HEK293 (cell line): ENCODE data around the gene ANGEL2.
A peak's percentile ranks its signal among the peaks of the same experiment; 100 is the strongest.

Experiments
- CTCF ChIA-PET: fragments of 350-600 bp; formaldehyde crosslinking; extraction: SDS; loops from one replicate; lab custom pipeline; 2021; ENCODE audit warnings: antibody characterized with exemption; lab: Yijun Ruan, JAX
- POLR2A ChIA-PET: fragments of 300-600 bp; formaldehyde crosslinking; extraction: SDS; loops from one replicate; lab custom pipeline; 2020; ENCODE audit warnings: antibody characterized with exemption, inconsistent platforms; lab: Yijun Ruan, JAX
- H3K27ac ChIP-seq: fragments of 200-500 bp; sonication (Bioruptor generic); 2 replicates; pipeline ENCODE4 v1.5.1; 2014; ENCODE audit warnings: low read depth, low read length, control low read depth, inconsistent platforms; ENCODE audit errors: extremely low read depth
- H3K36me3 ChIP-seq, 2 experiments: fragments of 200-500 bp in 1 of 2; sonication (Bioruptor generic) in 1 of 2; 1 replicate in 1 of 2; 2 replicates in 1 of 2; pipeline ENCODE4 v1.5.1; 2014 to 2017; ENCODE audit warnings: inconsistent platforms in 2 of 2, low read length in 2 of 2; ENCODE audit not compliant: control insufficient read depth in 2 of 2, insufficient read depth in 1 of 2
- H3K4me1 ChIP-seq: fragments of 200-500 bp; sonication (Bioruptor generic); 2 replicates; pipeline ENCODE4 v1.5.1; 2014; ENCODE audit warnings: mild to moderate bottlenecking, low read length, inconsistent platforms; ENCODE audit not compliant: control insufficient read depth, insufficient read depth
- H3K4me3 ChIP-seq: 2 replicates; pipeline ENCODE4 v1.5.1; 2011; ENCODE audit warnings: low read depth, mild to moderate bottlenecking, control low read depth, low read length, moderate library complexity
- H3K9me3 ChIP-seq: fragments of 200-500 bp; sonication (Bioruptor generic); 2 replicates; pipeline ENCODE4 v1.5.1; 2014; ENCODE audit warnings: low read depth, low read length, inconsistent platforms; ENCODE audit not compliant: control insufficient read depth, insufficient read depth
- KLF8 ChIP-seq: fragments of 450-650 bp; formaldehyde crosslinking; IDR thresholded peaks from 2 replicates; pipeline ENCODE4 v1.5.1; 2016; ENCODE audit warnings: missing biosample characterization, missing genetic modification characterization
- ZFP69B ChIP-seq: fragments of 450-650 bp; formaldehyde crosslinking; IDR thresholded peaks from 2 replicates; pipeline ENCODE4 v1.5.1; 2016; ENCODE audit warnings: missing biosample characterization, missing genetic modification characterization
- ZNF266 ChIP-seq: fragments of 450-650 bp; formaldehyde crosslinking; IDR thresholded peaks from 2 replicates; pipeline ENCODE4 v1.5.1; 2016; ENCODE audit warnings: missing biosample characterization, missing genetic modification characterization, low read depth
- ZNF324 ChIP-seq: fragments of 450-650 bp; formaldehyde crosslinking; IDR thresholded peaks from 2 replicates; pipeline ENCODE4 v1.5.1; 2016; ENCODE audit warnings: missing biosample characterization, missing genetic modification characterization
- ZNF341 ChIP-seq: fragments of 450-650 bp; formaldehyde crosslinking; IDR thresholded peaks from 2 replicates; pipeline ENCODE4; 2016; ENCODE audit warnings: low read depth, missing biosample characterization, missing genetic modification characterization
- ZNF366 ChIP-seq: fragments of 450-650 bp; formaldehyde crosslinking; conservative IDR thresholded peaks from 2 replicates; pipeline ENCODE4 v1.5.1; 2016; ENCODE audit warnings: missing biosample characterization, missing genetic modification characterization
- ZNF571 ChIP-seq: fragments of 450-650 bp; formaldehyde crosslinking; IDR thresholded peaks from 2 replicates; pipeline ENCODE4 v1.5.0; 2017; ENCODE audit warnings: missing biosample characterization, missing genetic modification characterization
- ZNF610 ChIP-seq: fragments of 450-650 bp; formaldehyde crosslinking; IDR thresholded peaks from 2 replicates; pipeline ENCODE4 v1.5.1; 2016; ENCODE audit warnings: missing biosample characterization, missing genetic modification characterization, borderline replicate concordance
- ZNF664 ChIP-seq: fragments of 450-650 bp; formaldehyde crosslinking; IDR thresholded peaks from 2 replicates; pipeline ENCODE4 v1.5.1; 2016; ENCODE audit warnings: missing biosample characterization, missing genetic modification characterization
- ZNF843 ChIP-seq: fragments of 450-650 bp; formaldehyde crosslinking; IDR thresholded peaks from 2 replicates; pipeline ENCODE4 v1.5.1; 2016; ENCODE audit warnings: missing biosample characterization, missing genetic modification characterization
- TF ChIP-seq, protein P1 (sequence below): fragments of 450-650 bp; formaldehyde crosslinking; IDR thresholded peaks from 2 replicates; pipeline ENCODE4 v1.5.1; 2016; ENCODE audit warnings: missing biosample characterization, missing genetic modification characterization
- TF ChIP-seq, protein P2 (sequence below): fragments of 450-650 bp; formaldehyde crosslinking; IDR thresholded peaks from 2 replicates; pipeline ENCODE4 v1.5.1; 2017; ENCODE audit warnings: missing biosample characterization, missing genetic modification characterization
- TF ChIP-seq, protein P3 (sequence below): fragments of 450-650 bp; formaldehyde crosslinking; conservative IDR thresholded peaks from 2 replicates; pipeline ENCODE4 v1.5.1; 2016; ENCODE audit warnings: low read depth, missing biosample characterization, missing genetic modification characterization
- TF ChIP-seq, protein P4 (sequence below): fragments of 450-650 bp; formaldehyde crosslinking; IDR thresholded peaks from 2 replicates; pipeline ENCODE4 v1.5.1; 2016; ENCODE audit warnings: missing biosample characterization, missing genetic modification characterization, low read depth
- TF ChIP-seq, protein P5 (sequence below): fragments of 450-650 bp; formaldehyde crosslinking; IDR thresholded peaks from 2 replicates; pipeline ENCODE4 v1.5.1; 2016; ENCODE audit warnings: missing biosample characterization, missing genetic modification characterization
- TF ChIP-seq, protein P6 (sequence below): fragments of 450-650 bp; IDR thresholded peaks from 2 replicates; pipeline ENCODE4 v1.5.1; 2018; ENCODE audit warnings: missing biosample characterization, missing genetic modification characterization
- TF ChIP-seq, protein P7 (sequence below): fragments of 450-650 bp; formaldehyde crosslinking; IDR thresholded peaks from 2 replicates; pipeline ENCODE4 v1.5.1; 2016; ENCODE audit warnings: missing biosample characterization, missing genetic modification characterization

The ANGEL2 gene

DNA sequence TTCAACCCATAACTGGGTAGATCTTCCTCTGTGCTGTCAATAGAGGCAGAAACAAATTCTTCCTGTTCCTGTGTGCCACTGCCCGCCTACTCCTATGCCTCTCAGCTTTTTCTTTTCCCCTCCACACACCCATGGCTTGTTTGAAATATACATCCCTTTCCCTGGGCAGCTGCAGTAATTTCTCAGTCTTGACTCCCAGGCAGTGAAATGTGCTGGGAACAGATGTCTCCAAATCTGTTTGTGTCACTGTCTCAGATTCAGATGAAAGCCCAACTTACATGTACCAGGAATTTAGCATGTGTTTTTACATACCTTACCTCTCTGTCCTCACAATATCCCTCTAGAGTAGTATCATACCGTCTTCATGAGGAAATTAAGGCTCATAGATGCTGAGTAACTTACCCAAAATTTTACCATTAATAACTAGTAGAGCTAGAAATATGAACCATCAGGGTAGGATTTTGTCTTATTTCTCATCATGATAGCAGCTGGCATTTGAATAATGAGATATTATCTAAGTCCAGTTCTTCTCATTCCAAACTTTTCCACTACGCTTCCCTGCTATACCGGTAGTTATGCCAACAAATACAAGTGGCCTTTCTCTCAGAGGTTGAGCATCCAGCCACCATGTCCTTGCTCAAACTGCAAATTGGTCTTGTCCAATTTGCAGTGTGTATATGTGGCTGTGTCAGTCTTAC lies 70.1 kb downstream of the ANGEL2 start:
- TF ChIP-seq, protein P1, sequence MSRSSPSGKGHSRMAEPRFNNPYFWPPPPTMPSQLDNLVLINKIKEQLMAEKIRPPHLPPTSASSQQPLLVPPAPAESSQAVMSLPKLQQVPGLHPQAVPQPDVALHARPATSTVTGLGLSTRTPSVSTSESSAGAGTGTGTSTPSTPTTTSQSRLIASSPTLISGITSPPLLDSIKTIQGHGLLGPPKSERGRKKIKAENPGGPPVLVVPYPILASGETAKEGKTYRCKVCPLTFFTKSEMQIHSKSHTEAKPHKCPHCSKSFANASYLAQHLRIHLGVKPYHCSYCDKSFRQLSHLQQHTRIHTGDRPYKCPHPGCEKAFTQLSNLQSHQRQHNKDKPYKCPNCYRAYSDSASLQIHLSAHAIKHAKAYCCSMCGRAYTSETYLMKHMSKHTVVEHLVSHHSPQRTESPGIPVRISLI: no peak
- no peak for TF ChIP-seq ZNF341 (tag by site-specific recombination)
- no peak for TF ChIP-seq ZNF843 (tag by site-specific recombination)
- no peak for TF ChIP-seq ZNF366 (tag by site-specific recombination)
- no peak for TF ChIP-seq ZNF266
- TF ChIP-seq, protein P2, sequence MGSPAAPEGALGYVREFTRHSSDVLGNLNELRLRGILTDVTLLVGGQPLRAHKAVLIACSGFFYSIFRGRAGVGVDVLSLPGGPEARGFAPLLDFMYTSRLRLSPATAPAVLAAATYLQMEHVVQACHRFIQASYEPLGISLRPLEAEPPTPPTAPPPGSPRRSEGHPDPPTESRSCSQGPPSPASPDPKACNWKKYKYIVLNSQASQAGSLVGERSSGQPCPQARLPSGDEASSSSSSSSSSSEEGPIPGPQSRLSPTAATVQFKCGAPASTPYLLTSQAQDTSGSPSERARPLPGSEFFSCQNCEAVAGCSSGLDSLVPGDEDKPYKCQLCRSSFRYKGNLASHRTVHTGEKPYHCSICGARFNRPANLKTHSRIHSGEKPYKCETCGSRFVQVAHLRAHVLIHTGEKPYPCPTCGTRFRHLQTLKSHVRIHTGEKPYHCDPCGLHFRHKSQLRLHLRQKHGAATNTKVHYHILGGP (tag by site-specific recombination): no peak
- TF ChIP-seq, protein P3, sequence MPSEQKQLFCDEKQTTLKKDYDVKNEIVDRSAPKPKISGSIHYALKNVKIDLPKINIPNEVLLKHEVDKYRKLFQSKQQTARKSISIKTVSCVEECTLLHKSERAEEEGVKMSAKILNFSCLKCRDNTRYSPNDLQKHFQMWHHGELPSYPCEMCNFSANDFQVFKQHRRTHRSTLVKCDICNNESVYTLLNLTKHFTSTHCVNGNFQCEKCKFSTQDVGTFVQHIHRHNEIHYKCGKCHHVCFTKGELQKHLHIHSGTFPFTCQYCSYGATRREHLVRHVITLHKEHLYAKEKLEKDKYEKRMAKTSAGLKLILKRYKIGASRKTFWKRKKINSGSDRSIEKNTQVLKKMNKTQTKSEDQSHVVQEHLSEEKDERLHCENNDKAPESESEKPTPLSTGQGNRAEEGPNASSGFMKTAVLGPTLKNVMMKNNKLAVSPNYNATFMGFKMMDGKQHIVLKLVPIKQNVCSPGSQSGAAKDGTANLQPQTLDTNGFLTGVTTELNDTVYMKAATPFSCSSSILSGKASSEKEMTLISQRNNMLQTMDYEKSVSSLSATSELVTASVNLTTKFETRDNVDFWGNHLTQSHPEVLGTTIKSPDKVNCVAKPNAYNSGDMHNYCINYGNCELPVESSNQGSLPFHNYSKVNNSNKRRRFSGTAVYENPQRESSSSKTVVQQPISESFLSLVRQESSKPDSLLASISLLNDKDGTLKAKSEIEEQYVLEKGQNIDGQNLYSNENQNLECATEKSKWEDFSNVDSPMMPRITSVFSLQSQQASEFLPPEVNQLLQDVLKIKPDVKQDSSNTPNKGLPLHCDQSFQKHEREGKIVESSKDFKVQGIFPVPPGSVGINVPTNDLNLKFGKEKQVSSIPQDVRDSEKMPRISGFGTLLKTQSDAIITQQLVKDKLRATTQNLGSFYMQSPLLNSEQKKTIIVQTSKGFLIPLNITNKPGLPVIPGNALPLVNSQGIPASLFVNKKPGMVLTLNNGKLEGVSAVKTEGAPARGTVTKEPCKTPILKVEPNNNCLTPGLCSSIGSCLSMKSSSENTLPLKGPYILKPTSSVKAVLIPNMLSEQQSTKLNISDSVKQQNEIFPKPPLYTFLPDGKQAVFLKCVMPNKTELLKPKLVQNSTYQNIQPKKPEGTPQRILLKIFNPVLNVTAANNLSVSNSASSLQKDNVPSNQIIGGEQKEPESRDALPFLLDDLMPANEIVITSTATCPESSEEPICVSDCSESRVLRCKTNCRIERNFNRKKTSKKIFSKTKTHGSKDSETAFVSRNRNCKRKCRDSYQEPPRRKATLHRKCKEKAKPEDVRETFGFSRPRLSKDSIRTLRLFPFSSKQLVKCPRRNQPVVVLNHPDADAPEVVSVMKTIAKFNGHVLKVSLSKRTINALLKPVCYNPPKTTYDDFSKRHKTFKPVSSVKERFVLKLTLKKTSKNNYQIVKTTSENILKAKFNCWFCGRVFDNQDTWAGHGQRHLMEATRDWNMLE (tag by site-specific recombination): no peak
- TF ChIP-seq, protein P4, sequence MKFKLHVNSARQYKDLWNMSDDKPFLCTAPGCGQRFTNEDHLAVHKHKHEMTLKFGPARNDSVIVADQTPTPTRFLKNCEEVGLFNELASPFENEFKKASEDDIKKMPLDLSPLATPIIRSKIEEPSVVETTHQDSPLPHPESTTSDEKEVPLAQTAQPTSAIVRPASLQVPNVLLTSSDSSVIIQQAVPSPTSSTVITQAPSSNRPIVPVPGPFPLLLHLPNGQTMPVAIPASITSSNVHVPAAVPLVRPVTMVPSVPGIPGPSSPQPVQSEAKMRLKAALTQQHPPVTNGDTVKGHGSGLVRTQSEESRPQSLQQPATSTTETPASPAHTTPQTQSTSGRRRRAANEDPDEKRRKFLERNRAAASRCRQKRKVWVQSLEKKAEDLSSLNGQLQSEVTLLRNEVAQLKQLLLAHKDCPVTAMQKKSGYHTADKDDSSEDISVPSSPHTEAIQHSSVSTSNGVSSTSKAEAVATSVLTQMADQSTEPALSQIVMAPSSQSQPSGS (tag by site-specific recombination): no peak
- TF ChIP-seq ZNF610: no peak
- TF ChIP-seq, all 188 proteins: peak for 0
- Histone ChIP-seq H3K4me1 (no peaks in the 10 kb centered on the region), H3K27ac (no peak overlapping the region), H3K9me3 (no peaks in the 10 kb centered on the region), H3K4me3 (no peak overlapping the region), H3K36me3 (no peaks in the 10 kb centered on the region)
- ChIA-PET POLR2A (interaction anchor here (0.6 kb wide), 1 partner anchor 12 kb away, joined by 5 read pairs; no protein-coding TSS in a partner anchor), CTCF (interaction anchor here (0.7 kb wide), 1 partner anchor 49 kb away, joined by 3 read pairs; no protein-coding TSS in a partner anchor)

DNA sequence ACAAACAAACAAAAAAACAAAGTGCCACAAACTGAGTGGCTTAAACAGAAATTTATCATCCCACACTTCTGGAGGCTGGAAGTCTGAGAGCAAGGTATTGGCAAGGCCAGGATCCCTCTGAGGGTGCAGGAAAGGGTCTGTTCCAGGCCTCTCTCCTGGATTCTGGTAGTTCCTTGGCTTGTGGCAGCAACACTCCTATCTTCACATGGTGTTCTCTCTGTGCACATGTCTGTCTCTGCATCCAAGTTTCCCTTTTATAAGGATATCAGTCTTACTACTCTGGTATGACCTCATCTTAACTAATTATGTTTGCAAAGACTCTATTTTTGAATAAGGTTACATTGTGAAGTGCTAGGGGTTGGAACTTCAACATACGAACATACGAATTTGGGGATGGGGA lies 70.6 kb downstream of the ANGEL2 start:
- Histone ChIP-seq H3K9me3 (no peaks in the 10 kb centered on the region), H3K4me3 (no peak overlapping the region), H3K27ac (no peak overlapping the region), H3K36me3 (no peaks in the 10 kb centered on the region), H3K4me1 (no peaks in the 10 kb centered on the region)
- POLR2A ChIA-PET: interaction anchor here (0.6 kb wide), 1 partner anchor 13 kb away, joined by 5 read pairs; no protein-coding TSS in a partner anchor
- CTCF ChIA-PET: interaction anchor here (0.7 kb wide), 1 partner anchor 50 kb away, joined by 3 read pairs; no protein-coding TSS in a partner anchor
- TF ChIP-seq, protein P5, sequence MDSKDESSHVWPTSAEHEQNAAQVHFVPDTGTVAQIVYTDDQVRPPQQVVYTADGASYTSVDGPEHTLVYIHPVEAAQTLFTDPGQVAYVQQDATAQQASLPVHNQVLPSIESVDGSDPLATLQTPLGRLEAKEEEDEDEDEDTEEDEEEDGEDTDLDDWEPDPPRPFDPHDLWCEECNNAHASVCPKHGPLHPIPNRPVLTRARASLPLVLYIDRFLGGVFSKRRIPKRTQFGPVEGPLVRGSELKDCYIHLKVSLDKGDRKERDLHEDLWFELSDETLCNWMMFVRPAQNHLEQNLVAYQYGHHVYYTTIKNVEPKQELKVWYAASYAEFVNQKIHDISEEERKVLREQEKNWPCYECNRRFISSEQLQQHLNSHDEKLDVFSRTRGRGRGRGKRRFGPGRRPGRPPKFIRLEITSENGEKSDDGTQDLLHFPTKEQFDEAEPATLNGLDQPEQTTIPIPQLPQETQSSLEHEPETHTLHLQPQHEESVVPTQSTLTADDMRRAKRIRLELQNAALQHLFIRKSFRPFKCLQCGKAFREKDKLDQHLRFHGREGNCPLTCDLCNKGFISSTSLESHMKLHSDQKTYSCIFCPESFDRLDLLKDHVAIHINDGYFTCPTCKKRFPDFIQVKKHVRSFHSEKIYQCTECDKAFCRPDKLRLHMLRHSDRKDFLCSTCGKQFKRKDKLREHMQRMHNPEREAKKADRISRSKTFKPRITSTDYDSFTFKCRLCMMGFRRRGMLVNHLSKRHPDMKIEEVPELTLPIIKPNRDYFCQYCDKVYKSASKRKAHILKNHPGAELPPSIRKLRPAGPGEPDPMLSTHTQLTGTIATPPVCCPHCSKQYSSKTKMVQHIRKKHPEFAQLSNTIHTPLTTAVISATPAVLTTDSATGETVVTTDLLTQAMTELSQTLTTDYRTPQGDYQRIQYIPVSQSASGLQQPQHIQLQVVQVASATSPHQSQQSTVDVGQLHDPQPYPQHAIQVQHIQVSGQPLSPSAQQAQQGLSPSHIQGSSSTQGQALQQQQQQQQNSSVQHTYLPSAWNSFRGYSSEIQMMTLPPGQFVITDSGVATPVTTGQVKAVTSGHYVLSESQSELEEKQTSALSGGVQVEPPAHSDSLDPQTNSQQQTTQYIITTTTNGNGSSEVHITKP (tag by site-specific recombination): 0 out of 2 replicates have a peak, but pooled peaks have one; percentile 30
- no peak for TF ChIP-seq ZNF324
- TF ChIP-seq ZNF664: no peak
- TF ChIP-seq ZFP69B (tag by site-specific recombination): no peak
- no peak for TF ChIP-seq ZNF571
- TF ChIP-seq, protein P6, sequence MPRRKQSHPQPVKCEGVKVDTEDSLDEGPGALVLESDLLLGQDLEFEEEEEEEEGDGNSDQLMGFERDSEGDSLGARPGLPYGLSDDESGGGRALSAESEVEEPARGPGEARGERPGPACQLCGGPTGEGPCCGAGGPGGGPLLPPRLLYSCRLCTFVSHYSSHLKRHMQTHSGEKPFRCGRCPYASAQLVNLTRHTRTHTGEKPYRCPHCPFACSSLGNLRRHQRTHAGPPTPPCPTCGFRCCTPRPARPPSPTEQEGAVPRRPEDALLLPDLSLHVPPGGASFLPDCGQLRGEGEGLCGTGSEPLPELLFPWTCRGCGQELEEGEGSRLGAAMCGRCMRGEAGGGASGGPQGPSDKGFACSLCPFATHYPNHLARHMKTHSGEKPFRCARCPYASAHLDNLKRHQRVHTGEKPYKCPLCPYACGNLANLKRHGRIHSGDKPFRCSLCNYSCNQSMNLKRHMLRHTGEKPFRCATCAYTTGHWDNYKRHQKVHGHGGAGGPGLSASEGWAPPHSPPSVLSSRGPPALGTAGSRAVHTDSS (tag by site-specific recombination): no peak
- TF ChIP-seq, protein P7, sequence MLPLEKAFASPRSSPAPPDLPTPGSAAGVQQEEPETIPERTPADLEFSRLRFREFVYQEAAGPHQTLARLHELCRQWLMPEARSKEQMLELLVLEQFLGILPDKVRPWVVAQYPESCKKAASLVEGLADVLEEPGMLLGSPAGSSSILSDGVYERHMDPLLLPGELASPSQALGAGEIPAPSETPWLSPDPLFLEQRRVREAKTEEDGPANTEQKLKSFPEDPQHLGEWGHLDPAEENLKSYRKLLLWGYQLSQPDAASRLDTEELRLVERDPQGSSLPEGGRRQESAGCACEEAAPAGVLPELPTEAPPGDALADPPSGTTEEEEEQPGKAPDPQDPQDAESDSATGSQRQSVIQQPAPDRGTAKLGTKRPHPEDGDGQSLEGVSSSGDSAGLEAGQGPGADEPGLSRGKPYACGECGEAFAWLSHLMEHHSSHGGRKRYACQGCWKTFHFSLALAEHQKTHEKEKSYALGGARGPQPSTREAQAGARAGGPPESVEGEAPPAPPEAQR: no peak
- no peak for TF ChIP-seq KLF8
